ENCODE data around the gene NAPSA.

The NAPSA gene

DNA sequence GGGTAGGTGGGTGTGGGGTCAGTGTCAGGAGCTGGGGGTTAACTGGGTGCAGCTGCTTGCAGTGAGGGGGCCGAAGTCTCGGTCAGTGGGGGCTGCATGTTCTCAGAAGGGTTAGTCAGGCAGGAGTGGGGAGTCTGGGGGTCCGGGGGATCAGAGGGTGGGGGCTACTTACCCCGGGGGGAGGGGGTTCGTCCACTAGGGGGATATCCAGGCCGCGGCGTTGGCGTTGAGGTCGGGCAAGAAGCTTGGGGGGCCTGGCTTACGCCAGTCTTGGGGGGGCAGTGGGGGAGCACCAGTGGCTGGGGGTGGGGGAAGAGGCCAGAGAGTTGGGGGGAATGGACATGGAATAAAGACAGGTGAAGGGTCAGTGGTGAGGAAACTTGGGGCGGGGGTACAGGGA, 45.4 kb downstream of the NAPSA start:
- Histone ChIP-seq H3K4me3 (IDR thresholded peaks at IDR 0.05; ENCODE audit: insufficient read depth, low read depth, low read length) (no peak overlapping the region), H3K36me3 (ENCODE audit: insufficient read depth) (no peaks in the 10 kb centered on the region), H3K9ac (no peak overlapping the region), H4K20me1 (ENCODE audit: insufficient read depth) (no peaks in the 10 kb centered on the region), H3K27me3 (ENCODE audit: insufficient read depth, low read depth) (peaks cover 44% of the 10 kb centered on the region), H3K4me2 (no peak overlapping the region), H3K27ac (no peak overlapping the region), H3K4me1 (ENCODE audit: low read depth, poor library complexity, severe bottlenecking) (no peaks in the 10 kb centered on the region), H2AFZ (ENCODE audit: low read depth) (no peak overlapping the region), H3K79me2 (ENCODE audit: insufficient read depth, low read depth) (no peaks in the 10 kb centered on the region)
- TF ChIP-seq, protein P1, sequence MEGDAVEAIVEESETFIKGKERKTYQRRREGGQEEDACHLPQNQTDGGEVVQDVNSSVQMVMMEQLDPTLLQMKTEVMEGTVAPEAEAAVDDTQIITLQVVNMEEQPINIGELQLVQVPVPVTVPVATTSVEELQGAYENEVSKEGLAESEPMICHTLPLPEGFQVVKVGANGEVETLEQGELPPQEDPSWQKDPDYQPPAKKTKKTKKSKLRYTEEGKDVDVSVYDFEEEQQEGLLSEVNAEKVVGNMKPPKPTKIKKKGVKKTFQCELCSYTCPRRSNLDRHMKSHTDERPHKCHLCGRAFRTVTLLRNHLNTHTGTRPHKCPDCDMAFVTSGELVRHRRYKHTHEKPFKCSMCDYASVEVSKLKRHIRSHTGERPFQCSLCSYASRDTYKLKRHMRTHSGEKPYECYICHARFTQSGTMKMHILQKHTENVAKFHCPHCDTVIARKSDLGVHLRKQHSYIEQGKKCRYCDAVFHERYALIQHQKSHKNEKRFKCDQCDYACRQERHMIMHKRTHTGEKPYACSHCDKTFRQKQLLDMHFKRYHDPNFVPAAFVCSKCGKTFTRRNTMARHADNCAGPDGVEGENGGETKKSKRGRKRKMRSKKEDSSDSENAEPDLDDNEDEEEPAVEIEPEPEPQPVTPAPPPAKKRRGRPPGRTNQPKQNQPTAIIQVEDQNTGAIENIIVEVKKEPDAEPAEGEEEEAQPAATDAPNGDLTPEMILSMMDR (conservative IDR thresholded peaks at IDR 0.05; ENCODE audit: low read depth, low read length): no peak

DNA sequence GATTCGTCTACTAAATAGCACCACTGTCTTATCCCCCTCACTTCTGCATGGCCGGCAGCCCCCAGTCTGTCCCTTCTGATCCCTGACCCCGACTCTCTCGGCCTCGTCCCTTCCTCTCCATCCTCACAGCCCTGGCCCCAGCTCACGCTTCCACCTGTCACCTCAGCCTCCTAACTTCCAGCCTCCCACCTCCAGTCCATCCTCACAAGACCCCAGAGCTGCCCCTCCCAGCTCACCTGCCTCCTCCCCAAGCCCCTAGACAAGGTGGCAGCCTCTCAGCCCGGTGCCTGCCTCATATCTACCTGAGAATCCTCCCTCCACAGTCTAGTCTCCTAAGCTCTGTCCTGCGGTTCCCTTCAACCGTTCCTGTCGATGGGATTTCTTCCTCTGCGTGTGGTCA, 46.3 kb downstream of the NAPSA start:
- no peaks in the 10 kb centered on the region for H3K4me1 ChIP-seq (ENCODE audit: low read depth, poor library complexity, severe bottlenecking)
- no peaks in the 10 kb centered on the region for H3K79me2 ChIP-seq (ENCODE audit: insufficient read depth, low read depth)
- no peak overlapping the region for H3K4me3 ChIP-seq (IDR thresholded peaks at IDR 0.05; ENCODE audit: insufficient read depth, low read depth, low read length)
- no peaks in the 10 kb centered on the region for H4K20me1 ChIP-seq (ENCODE audit: insufficient read depth)
- no peak overlapping the region for H2AFZ ChIP-seq (ENCODE audit: low read depth)
- H3K36me3 ChIP-seq (ENCODE audit: insufficient read depth): no peaks in the 10 kb centered on the region
- H3K4me2 ChIP-seq: no peak overlapping the region
- H3K27me3 ChIP-seq (ENCODE audit: insufficient read depth, low read depth): peaks cover 43% of the 10 kb centered on the region
- no peak overlapping the region for H3K9ac ChIP-seq
- H3K27ac ChIP-seq: no peak overlapping the region
- TF ChIP-seq, protein P1 (conservative IDR thresholded peaks at IDR 0.05; ENCODE audit: low read depth, low read length): no peak

DNA sequence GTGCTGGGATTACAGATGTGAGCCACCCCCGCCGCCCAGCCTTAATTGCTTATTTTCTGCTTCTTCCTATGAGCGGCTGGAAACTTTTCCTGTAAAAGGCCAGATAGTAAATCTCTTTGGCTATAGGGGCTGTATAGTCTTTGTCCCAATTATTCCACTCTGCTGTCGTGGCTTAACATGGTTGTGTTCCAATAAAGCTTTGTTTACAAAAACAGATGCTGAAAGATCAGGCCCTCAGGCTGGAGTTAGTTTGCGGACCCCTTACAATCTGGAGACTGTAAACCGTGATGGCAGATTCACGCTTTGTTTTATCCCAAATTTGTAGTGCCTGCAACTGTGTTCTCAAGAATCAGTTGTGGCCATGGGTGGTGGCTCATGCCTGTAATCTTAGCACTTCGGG, 47.0 kb downstream of the NAPSA start:
- Histone ChIP-seq H3K79me2 (ENCODE audit: insufficient read depth, low read depth) (no peaks in the 10 kb centered on the region), H3K4me3 (IDR thresholded peaks at IDR 0.05; ENCODE audit: insufficient read depth, low read depth, low read length) (no peak overlapping the region), H3K27ac (no peak overlapping the region), H4K20me1 (ENCODE audit: insufficient read depth) (no peaks in the 10 kb centered on the region), H3K4me1 (ENCODE audit: low read depth, poor library complexity, severe bottlenecking) (no peaks in the 10 kb centered on the region), H2AFZ (ENCODE audit: low read depth) (no peak overlapping the region), H3K36me3 (ENCODE audit: insufficient read depth) (no peaks in the 10 kb centered on the region), H3K9ac (no peak overlapping the region), H3K27me3 (ENCODE audit: insufficient read depth, low read depth) (peaks cover 41% of the 10 kb centered on the region), H3K4me2 (no peak overlapping the region)
- TF ChIP-seq, protein P1 (conservative IDR thresholded peaks at IDR 0.05; ENCODE audit: low read depth, low read length): no peak

DNA sequence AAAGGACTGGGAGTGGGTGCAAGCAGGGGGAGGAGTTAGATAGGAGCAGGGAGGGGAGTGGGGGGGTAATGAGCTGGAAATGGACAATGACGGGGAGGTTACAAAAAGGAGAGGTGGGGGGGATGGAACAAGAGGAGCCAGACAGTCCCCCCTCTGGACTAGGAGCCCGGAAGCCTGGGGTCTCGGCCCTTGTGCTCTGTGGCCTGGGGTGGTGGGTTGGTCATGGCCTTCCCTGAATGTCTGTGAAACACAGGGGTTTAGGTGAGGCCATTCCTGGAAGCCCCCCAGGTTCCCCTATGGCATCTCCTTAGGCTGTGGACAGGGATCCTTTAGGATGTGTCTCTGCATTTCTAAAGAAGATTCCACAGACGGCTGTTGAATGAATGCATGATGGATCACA, 48.3 kb downstream of the NAPSA start:
- H3K4me1 ChIP-seq (ENCODE audit: low read depth, poor library complexity, severe bottlenecking): no peaks in the 10 kb centered on the region
- H3K36me3 ChIP-seq (ENCODE audit: insufficient read depth): no peaks in the 10 kb centered on the region
- H3K27ac ChIP-seq: no peak overlapping the region
- H3K4me3 ChIP-seq (IDR thresholded peaks at IDR 0.05; ENCODE audit: insufficient read depth, low read depth, low read length): no peak overlapping the region
- H3K27me3 ChIP-seq (ENCODE audit: insufficient read depth, low read depth): peaks cover 36% of the 10 kb centered on the region; the same call in 1 of the 2 replicates
- H3K79me2 ChIP-seq (ENCODE audit: insufficient read depth, low read depth): no peaks in the 10 kb centered on the region
- no peak overlapping the region for H3K4me2 ChIP-seq
- TF ChIP-seq, protein P1 (conservative IDR thresholded peaks at IDR 0.05; ENCODE audit: low read depth, low read length): no peak
- no peak overlapping the region for H2AFZ ChIP-seq (ENCODE audit: low read depth)
- H4K20me1 ChIP-seq (ENCODE audit: insufficient read depth): no peaks in the 10 kb centered on the region
- H3K9ac ChIP-seq: no peak overlapping the region
